VCaP (cell line): ENCODE results near the gene SYNDIG1.

Source experiments
- H3K27ac ChIP-seq: fragments of 450-650 bp; 2 replicates; pipeline ENCODE4 v1.5.1; 2017
- TF ChIP-seq, protein P1 (sequence below): fragments of 450-650 bp; conservative IDR thresholded peaks from 2 replicates; pipeline ENCODE4 v1.5.1; 2017; ENCODE audit warnings: mild to moderate bottlenecking, moderate library complexity

SYNDIG1 gene

DNA sequence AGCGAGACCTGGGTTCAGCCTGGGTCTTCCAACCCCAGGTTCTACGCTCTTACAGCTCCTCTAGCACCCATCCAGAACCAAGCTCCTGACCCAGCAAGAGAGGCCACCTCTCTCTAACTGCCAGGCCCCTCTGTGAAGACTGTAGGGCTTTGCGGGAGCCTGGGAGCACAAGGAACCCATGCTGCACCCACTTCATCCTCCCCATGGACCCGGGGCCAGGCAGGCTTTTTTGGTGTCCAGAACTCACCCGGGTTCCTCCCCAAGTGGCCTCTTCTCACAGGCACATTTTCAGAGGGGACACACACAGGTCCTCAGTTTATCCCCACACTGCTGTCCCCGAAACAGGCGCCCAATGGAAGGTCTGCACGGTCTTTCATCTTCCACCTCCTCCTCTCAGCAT is 145.9 kb downstream of the SYNDIG1 start:
- no peak overlapping the region for H3K27ac ChIP-seq
- TF ChIP-seq, protein P1, sequence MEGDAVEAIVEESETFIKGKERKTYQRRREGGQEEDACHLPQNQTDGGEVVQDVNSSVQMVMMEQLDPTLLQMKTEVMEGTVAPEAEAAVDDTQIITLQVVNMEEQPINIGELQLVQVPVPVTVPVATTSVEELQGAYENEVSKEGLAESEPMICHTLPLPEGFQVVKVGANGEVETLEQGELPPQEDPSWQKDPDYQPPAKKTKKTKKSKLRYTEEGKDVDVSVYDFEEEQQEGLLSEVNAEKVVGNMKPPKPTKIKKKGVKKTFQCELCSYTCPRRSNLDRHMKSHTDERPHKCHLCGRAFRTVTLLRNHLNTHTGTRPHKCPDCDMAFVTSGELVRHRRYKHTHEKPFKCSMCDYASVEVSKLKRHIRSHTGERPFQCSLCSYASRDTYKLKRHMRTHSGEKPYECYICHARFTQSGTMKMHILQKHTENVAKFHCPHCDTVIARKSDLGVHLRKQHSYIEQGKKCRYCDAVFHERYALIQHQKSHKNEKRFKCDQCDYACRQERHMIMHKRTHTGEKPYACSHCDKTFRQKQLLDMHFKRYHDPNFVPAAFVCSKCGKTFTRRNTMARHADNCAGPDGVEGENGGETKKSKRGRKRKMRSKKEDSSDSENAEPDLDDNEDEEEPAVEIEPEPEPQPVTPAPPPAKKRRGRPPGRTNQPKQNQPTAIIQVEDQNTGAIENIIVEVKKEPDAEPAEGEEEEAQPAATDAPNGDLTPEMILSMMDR, result no peak

DNA sequence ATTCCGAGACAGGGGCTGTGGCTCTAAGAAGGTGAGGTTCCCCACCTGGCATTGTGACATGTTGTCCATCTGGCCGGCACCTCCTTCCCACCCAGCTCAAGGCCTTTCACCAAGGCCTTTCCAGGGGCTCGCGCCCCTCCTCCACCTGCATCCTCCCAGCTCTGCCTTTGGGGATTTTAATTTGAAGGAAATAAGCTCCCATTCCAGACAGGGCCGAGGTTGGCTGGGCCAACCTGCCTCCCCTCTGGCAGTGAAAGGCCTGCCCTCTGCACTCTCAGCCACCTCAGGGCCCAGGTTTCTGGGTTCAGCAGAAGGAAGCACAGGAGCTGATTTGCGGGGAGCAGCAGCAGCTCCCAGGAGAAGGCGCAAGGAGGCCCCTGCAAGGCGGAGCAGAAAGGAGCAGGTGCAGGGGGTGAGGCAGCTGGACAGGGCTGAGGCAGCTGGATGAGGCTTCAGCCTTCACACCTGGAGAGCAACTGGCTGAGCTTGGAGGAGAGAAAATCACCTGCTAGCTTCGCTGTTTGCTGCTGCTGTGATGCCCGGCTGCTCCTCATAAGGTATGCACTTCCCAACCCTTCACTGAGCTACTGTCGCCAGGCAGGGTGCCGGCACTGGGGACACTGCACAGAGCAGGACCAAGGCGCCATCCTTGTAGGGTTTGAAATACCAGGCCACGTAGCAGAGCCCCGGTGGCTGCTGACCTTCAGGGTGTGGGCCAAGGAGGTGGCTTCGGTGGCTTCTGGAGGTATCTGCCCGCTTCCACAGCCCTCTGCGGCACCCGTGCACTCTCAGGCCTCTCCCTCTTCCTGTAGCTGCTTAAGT is 147.0 kb downstream of the SYNDIG1 start:
- TF ChIP-seq, protein P1, result no peak

DNA sequence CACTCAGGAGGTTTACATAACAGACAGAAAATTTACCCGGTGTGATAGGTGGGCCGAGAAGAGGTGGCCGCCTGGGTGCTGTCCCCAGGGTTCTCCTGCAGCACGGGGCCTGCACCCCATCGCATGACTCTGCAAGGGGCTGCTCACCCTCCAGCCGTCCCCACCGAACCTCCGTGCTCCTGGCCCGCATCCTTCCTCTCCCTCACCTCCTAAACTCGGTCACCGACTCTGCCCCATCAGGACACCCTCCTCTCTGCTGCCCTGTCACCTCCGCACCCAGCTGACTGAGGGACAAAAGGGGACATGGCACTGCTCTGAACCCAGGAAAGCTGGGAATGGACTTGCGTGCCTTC is 147.6 kb downstream of the SYNDIG1 start:
- TF ChIP-seq, protein P1, result no peak
- H3K27ac ChIP-seq, result no peak overlapping the region

More for the DNA sequence above, 147.0 kb downstream of the SYNDIG1 start:
- no peak overlapping the region for H3K27ac ChIP-seq

DNA sequence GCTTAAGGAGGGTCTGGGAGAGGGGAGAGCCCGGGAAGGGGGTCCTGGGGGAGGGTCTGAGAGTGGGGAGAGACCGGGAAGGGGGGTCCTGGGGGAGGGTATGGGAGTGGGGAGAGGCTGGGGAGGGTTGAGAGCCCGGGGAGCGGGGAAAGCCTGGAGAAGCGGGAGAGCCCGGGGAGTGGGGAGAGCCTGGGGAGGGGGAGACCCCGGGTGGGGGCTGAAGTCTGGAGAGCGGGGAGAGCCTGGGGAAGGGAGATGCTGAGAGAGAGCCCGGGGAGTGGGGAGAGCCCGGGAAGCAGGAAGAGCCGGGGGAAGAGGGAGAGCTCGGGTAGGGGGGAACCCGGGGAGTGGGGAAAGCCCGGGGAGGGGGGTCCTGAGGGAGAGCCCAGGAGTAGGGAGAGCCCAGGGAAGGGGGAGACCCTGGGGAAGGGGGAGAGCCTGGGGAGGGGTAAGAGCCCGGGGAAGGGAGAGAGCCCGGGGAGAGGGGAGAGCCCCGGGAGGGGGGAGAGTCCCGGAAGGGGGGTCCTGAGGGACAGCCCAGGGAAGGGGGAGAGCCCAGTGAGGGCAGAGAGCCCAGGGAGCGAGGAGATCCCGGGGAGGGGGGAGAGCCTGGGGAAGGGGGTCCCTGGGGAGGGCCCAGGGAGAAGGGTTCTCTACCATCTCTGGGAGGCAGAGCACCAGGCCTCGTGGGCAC is 148.5 kb downstream of the SYNDIG1 start:
- H3K27ac ChIP-seq, result no peak overlapping the region
- TF ChIP-seq, protein P1, result no peak

DNA sequence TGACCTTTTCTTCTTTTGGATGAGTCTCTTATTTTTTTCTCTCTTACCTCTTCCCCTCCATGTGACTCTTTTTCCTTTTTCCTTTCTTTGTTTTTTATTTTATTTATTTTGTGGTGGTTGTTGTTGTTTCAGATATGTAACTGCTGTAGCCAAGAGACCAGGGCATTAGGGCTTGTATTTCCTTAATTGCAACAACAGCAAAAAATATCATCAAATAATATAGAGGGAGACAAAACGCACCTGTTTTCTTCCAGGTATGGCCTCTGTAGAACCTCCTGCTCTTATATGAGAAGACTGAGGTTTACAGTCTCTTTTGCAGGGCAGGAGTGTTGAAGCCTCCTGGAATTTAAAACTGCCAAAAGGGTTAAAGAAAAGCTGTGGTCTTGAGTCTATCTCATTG is 149.3 kb downstream of the SYNDIG1 start:
- no peak overlapping the region for H3K27ac ChIP-seq
- TF ChIP-seq, protein P1, result no peak

DNA sequence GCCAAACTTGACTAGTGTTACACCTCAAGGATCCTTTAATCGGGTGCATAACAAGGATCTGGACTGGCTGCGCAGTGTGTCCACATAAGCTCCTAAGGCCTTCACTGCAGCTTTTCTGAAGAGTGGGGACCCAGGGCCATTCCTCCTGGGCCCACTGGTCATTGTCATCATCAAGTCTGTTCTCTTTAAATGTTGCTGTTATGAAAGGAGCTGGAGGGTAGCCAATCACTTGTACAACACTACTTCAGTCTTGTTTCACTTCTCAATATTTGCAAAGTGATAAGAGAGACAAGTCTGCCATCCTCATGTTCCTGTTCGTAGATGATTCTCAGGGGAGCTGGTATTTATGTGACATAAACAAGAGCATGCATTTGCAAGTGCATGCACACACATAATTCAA is 149.8 kb downstream of the SYNDIG1 start:
- H3K27ac ChIP-seq, result no peak overlapping the region
- TF ChIP-seq, protein P1, result no peak

DNA sequence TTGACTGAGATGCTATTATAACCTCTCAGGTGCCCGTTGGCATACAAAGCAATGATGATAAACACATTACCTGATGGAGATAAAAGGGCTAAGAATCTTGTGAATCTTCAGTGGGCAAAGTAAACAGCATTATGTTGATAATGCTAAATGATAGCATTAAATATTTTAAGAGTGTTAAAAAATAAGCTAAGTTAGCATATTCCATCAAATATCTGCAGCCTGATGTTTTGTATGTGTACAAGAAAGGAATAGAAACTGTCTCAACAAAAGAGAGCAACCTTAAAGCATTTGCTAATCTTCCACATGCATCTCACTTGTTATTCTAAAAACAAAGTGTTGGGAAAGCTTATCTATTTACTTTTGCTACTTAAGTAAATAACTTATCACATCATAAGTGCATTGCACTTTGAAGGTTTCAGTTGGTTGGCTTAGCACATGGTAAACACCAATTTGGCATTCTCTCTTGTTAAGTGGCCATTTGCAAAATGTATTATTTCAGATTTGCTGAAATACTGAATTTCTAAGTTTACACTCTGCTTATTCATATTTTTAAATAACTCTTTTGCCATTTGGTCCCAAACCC is 151.6 kb downstream of the SYNDIG1 start:
- TF ChIP-seq, protein P1, result no peak

More for the DNA sequence above, 151.6 kb downstream of the SYNDIG1 start:
- H3K27ac ChIP-seq, result no peak overlapping the region
